H1 (cell line): ENCODE results near the gene GRIK2. TPM values are rescaled to one million over a fixed set of nuclear protein-coding genes. Genes with fewer than 3 reads are reported as not detected.

Source experiments
- POU5F1 ChIP-seq: IDR thresholded peaks from 2 replicates; pipeline ENCODE4 v1.6.1; 2011; ENCODE audit warnings: low read depth, mild to moderate bottlenecking, low read length, moderate library complexity
- RAD21 ChIP-seq, 2 experiments: IDR thresholded peaks in 1 of 2; conservative IDR thresholded peaks in 1 of 2; 2 replicates each; pipeline ENCODE4 v1.6.1; 2011; ENCODE audit warnings: low read depth in 2 of 2, low read length in 2 of 2, improper control_type of control experiment in 1 of 2, inconsistent platforms in 1 of 2, mild to moderate bottlenecking in 1 of 2, moderate library complexity in 1 of 2
- polyA plus RNA-seq, 7 experiments: library from polyadenylated mRNA; depleted of rRNA in 3 of 7; stranded (reverse) in 5 of 7; unstranded in 2 of 7; fragments of >200 nt in 5 of 7; fragments of 200-250 nt in 2 of 7; gene quantifications; 1 replicate in 5 of 7; 2 replicates in 1 of 7; 4 replicates in 1 of 7; pipeline versions ENCODE4 v1.2.1 to v1.2.3, GENCODE V29; 2011 to 2013; ENCODE audit warnings: missing spikeins in 2 of 7, mixed read lengths in 2 of 7
- total RNA-seq: library from RNA; stranded (reverse); fragmentation: NEBNext Ultra II Directional; extraction: Animal tissue kit (Norgen Biotek cat#: 25700); gene quantifications from 2 replicates; pipeline ENCODE4 v1.2.1, GENCODE V29; 2021

Gene GRIK2
- total and polyA plus RNA-seq, 2 of the 8 experiments (the other 6 are each of a cell fraction or from before 2014, with no cell fraction given): 1.8 to 2.2 TPM

GRCh38 chr6:101490857-101491256 is 97.3 kb downstream of the GRIK2 start (continued):
- no peak for TF ChIP-seq RAD21 (IDR thresholded peaks at IDR 0.05 in 1 of 2, conservative IDR thresholded peaks at IDR 0.05 in 1 of 2; ENCODE audit: low read depth in 2 of 2, low read length in 2 of 2)
- no peak for TF ChIP-seq POU5F1
- TF ChIP-seq, all 59 proteins: peak for 0
